K562 (cell line): Measurements from ENCODE around the gene FAM118B. TPM values are rescaled to one million over a fixed set of nuclear protein-coding genes. Genes with fewer than 3 reads are reported as not detected.

Experiments used
- ARID3B ChIP-seq: fragments of 250-450 bp; sonication (Bioruptor Pico); IDR thresholded peaks from 2 replicates; pipeline ENCODE4 v1.4.0; 2020; ENCODE audit warnings: borderline replicate concordance
- HDGF ChIP-seq: fragments of 450-650 bp; IDR thresholded peaks from 2 replicates; pipeline ENCODE4 v1.6.1; 2016
- HEY1 ChIP-seq: fragments of 250-450 bp; sonication (Bioruptor Pico); IDR thresholded peaks from 2 replicates; pipeline ENCODE4 v1.5.0; 2020; ENCODE audit warnings: mild to moderate bottlenecking, moderate library complexity, borderline replicate concordance
- NRF1 ChIP-seq, 2 experiments: fragments of 450-650 bp; IDR thresholded peaks in 1 of 2; conservative IDR thresholded peaks in 1 of 2; 2 replicates each; pipeline ENCODE4 v1.6.1; 2014; ENCODE audit warnings: mild to moderate bottlenecking in 2 of 2
- REST ChIP-seq, 2 experiments: fragments of 450-650 bp; formaldehyde crosslinking in 1 of 2; IDR thresholded peaks; 2 replicates each; pipeline versions ENCODE4 v1.4.0 to v1.6.1; 2014 to 2020; ENCODE audit warnings: mild to moderate bottlenecking in 2 of 2, borderline replicate concordance in 1 of 2, low read depth in 1 of 2
- RHOXF2B ChIP-seq: fragments of 250-450 bp; sonication (Bioruptor Pico); conservative IDR thresholded peaks from 2 replicates; pipeline ENCODE4 v1.5.1; 2021
- SUPT5H ChIP-seq: fragments of 450-650 bp; IDR thresholded peaks from 2 replicates; pipeline ENCODE4 v1.6.1; 2016
- TBL1XR1 ChIP-seq, 2 experiments: IDR thresholded peaks; 2 replicates each; pipeline ENCODE4 v1.6.1; 2012; ENCODE audit warnings: improper control_type of control experiment in 2 of 2, low read length in 2 of 2, mild to moderate bottlenecking in 1 of 2
- ZNF274 ChIP-seq: IDR thresholded peaks from 2 replicates; pipeline ENCODE4 v1.6.1; 2011; ENCODE audit warnings: low read depth, mild to moderate bottlenecking, low read length, moderate library complexity, borderline replicate concordance
- ZNF583 ChIP-seq: fragments of 250-450 bp; sonication (Bioruptor Pico); IDR thresholded peaks from 2 replicates; pipeline ENCODE4 v1.4.0; 2020
- polyA plus RNA-seq, 8 experiments: library from polyadenylated mRNA; depleted of rRNA in 4 of 8; stranded (reverse) in 5 of 8; unstranded in 3 of 8; fragments of >200 nt; fragmentation: Nextera tagmentation in 2 of 8; fragmentation: Illumina TruSeq in 1 of 8; extraction: Ambion mirVana in 2 of 8; extraction: Trizol in 1 of 8; gene quantifications; 2 replicates each; pipeline versions ENCODE4 v1.2.1 to v1.2.3, GENCODE V29; 2011 to 2014; ENCODE audit warnings: inconsistent platforms in 1 of 8, missing spikeins in 1 of 8
- total RNA-seq, 7 experiments: library from RNA; depleted of rRNA in 6 of 7; stranded (reverse); fragments of >200 nt in 6 of 7; fragmentation: Illumina TruSeq in 2 of 7; extraction: Trizol in 2 of 7; gene quantifications; 2 replicates each; pipeline versions ENCODE4 v1.2.1 to v1.2.3, GENCODE V29; 2011 to 2021; ENCODE audit warnings: low replicate concordance in 1 of 7
- TF ChIP-seq, protein P1 (sequence below): sonication (generic); formaldehyde crosslinking; IDR thresholded peaks from 2 replicates; pipeline ENCODE4 v1.8.0; 2023; ENCODE audit warnings: mild to moderate bottlenecking, missing genetic modification reagents
- TF ChIP-seq, protein P2 (sequence below): fragments of 250-450 bp; sonication (Bioruptor Pico); IDR thresholded peaks from 2 replicates; pipeline ENCODE4 v1.9.0; 2021; ENCODE audit warnings: mild to moderate bottlenecking, inconsistent platforms

The FAM118B gene
- total and polyA plus RNA-seq, 9 of the 15 experiments (the other 6 are each of a cell fraction or from before 2014, with no cell fraction given): 12.0 to 49.0 (median 22.1) TPM

- TF ChIP-seq SUPT5H: peak; percentile 25; the same call in 1 of the 2 replicates
- no peak for TF ChIP-seq ARID3B (CRISPR knock-in tag)
- no peak for TF ChIP-seq REST (IDR thresholded peaks at IDR 0.05; ENCODE audit: borderline replicate concordance)
- TF ChIP-seq REST (CRISPR knock-in tag; IDR thresholded peaks at IDR 0.05; ENCODE audit: low read depth): no peak
- TF ChIP-seq ZNF274: no peak
- no peak for TF ChIP-seq ZNF583 (CRISPR knock-in tag)
- TF ChIP-seq, protein P1, sequence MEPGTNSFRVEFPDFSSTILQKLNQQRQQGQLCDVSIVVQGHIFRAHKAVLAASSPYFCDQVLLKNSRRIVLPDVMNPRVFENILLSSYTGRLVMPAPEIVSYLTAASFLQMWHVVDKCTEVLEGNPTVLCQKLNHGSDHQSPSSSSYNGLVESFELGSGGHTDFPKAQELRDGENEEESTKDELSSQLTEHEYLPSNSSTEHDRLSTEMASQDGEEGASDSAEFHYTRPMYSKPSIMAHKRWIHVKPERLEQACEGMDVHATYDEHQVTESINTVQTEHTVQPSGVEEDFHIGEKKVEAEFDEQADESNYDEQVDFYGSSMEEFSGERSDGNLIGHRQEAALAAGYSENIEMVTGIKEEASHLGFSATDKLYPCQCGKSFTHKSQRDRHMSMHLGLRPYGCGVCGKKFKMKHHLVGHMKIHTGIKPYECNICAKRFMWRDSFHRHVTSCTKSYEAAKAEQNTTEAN (CRISPR knock-in tag): no peak
- TF ChIP-seq TBL1XR1 (IDR thresholded peaks at IDR 0.05; ENCODE audit: low read length in 2 of 2): no peak
- no peak for TF ChIP-seq HDGF
- TF ChIP-seq HEY1 (CRISPR knock-in tag): no peak
- peak; percentile 79 to 85 for TF ChIP-seq NRF1 (conservative IDR thresholded peaks at IDR 0.05 in 1 of 2, IDR thresholded peaks at IDR 0.05 in 1 of 2)
- TF ChIP-seq, protein P2, sequence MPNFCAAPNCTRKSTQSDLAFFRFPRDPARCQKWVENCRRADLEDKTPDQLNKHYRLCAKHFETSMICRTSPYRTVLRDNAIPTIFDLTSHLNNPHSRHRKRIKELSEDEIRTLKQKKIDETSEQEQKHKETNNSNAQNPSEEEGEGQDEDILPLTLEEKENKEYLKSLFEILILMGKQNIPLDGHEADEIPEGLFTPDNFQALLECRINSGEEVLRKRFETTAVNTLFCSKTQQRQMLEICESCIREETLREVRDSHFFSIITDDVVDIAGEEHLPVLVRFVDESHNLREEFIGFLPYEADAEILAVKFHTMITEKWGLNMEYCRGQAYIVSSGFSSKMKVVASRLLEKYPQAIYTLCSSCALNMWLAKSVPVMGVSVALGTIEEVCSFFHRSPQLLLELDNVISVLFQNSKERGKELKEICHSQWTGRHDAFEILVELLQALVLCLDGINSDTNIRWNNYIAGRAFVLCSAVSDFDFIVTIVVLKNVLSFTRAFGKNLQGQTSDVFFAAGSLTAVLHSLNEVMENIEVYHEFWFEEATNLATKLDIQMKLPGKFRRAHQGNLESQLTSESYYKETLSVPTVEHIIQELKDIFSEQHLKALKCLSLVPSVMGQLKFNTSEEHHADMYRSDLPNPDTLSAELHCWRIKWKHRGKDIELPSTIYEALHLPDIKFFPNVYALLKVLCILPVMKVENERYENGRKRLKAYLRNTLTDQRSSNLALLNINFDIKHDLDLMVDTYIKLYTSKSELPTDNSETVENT (CRISPR knock-in tag): no peak
- TF ChIP-seq RHOXF2B: no peak
Measured at GRCh38 chr11:126282736-126283591, 71.4 kb downstream of the FAM118B start, which contains the start of gene TIRAP (continued).
